ENCODE data around the gene AFAP1L2. TPM values are rescaled to one million over a fixed set of nuclear protein-coding genes. Genes with fewer than 3 reads are reported as not detected.

Gene AFAP1L2
- polyA plus RNA-seq, 1 experiment = 0.22 TPM

- CTCF ChIA-PET = interaction anchor here (1.0 to 3.8 kb wide), 2 partner anchors 17 to 24 kb away, joined by 3 to 14 read pairs; no protein-coding TSS in a partner anchor
- Histone ChIP-seq H3K4me3 (ENCODE audit: low read depth, low read length) (no peak overlapping the region), H3K27me3 (ENCODE audit: control insufficient read depth, insufficient read depth, low read length) (no peaks in the 10 kb centered on the region; the same call in 1 of the 2 replicates), H3K36me3 (ENCODE audit: control insufficient read depth, insufficient read depth, low read length) (no peaks in the 10 kb centered on the region)
- POLR2A ChIA-PET = no interaction called here
- DNase-seq (ENCODE audit: low read depth) = no peak
- no peak for TF ChIP-seq CTCF (IDR thresholded peaks at IDR 0.05; ENCODE audit: insufficient read depth, low read depth, low read length)
Observed at GRCh38 chr10:114327537-114328440, 76.5 kb downstream of the AFAP1L2 start.

- Histone ChIP-seq H3K27me3 (ENCODE audit: control insufficient read depth, insufficient read depth, low read length) (no peaks in the 10 kb centered on the region), H3K4me3 (ENCODE audit: low read depth, low read length) (no peak overlapping the region), H3K36me3 (ENCODE audit: control insufficient read depth, insufficient read depth, low read length) (no peaks in the 10 kb centered on the region)
- CTCF ChIA-PET = interaction anchor here (0.7 to 3.8 kb wide), 3 partner anchors 18 to 494 kb away, joined by 3 to 14 read pairs (median 3); no protein-coding TSS in a partner anchor
- TF ChIP-seq CTCF (IDR thresholded peaks at IDR 0.05; ENCODE audit: insufficient read depth, low read depth, low read length) = no peak
- POLR2A ChIA-PET = interaction anchor here (0.6 kb wide), 1 partner anchor 20 kb away, joined by 6 read pairs; no protein-coding TSS in a partner anchor
- DNase-seq (ENCODE audit: low read depth) = no peak
Observed at GRCh38 chr10:114326795-114327194, 77.5 kb downstream of the AFAP1L2 start.

GRCh38 chr10:114323023-114323422, 81.3 kb downstream of the AFAP1L2 start:
- ChIA-PET POLR2A (no interaction called here), CTCF (interaction anchor here (1.4 to 1.9 kb wide), 3 partner anchors 15 to 226 kb away, joined by 3 to 4 read pairs (median 4); no protein-coding TSS in a partner anchor)
- H3K4me3 ChIP-seq (ENCODE audit: low read depth, low read length) = no peak overlapping the region
- no peak for TF ChIP-seq CTCF (IDR thresholded peaks at IDR 0.05; ENCODE audit: insufficient read depth, low read depth, low read length)
- peaks cover 2% of the 10 kb centered on the region; the same call in 1 of the 2 replicates for H3K27me3 ChIP-seq (ENCODE audit: control insufficient read depth, insufficient read depth, low read length)
- DNase-seq (ENCODE audit: low read depth) = no peak
- H3K36me3 ChIP-seq (ENCODE audit: control insufficient read depth, insufficient read depth, low read length) = no peaks in the 10 kb centered on the region

GRCh38 chr10:114322344-114322743, 82.0 kb downstream of the AFAP1L2 start:
- Histone ChIP-seq H3K36me3 (ENCODE audit: control insufficient read depth, insufficient read depth, low read length) (no peaks in the 10 kb centered on the region), H3K27me3 (ENCODE audit: control insufficient read depth, insufficient read depth, low read length) (peaks cover 2% of the 10 kb centered on the region; the same call in 1 of the 2 replicates), H3K4me3 (ENCODE audit: low read depth, low read length) (no peak overlapping the region)
- DNase-seq (ENCODE audit: low read depth) = no peak
- CTCF ChIA-PET = interaction anchor here (1.9 kb wide), 1 partner anchor 226 kb away, joined by 4 read pairs; no protein-coding TSS in a partner anchor
- POLR2A ChIA-PET = no interaction called here
- TF ChIP-seq CTCF (IDR thresholded peaks at IDR 0.05; ENCODE audit: insufficient read depth, low read depth, low read length) = no peak

All from BJ (cell line).